Hepatocyte (in vitro differentiated cells): ENCODE measurements around the gene ATXN7L1. TPM values are rescaled to one million over a fixed set of nuclear protein-coding genes. Genes with fewer than 3 reads are reported as not detected.

Source experiments
- DNase-seq: peaks from one replicate; pipeline ENCODE4 v3.0.0-alpha.2; 2016; ENCODE audit warnings: low spot score
- H2AFZ ChIP-seq: fragments of 200-600 bp; sonication (generic); 2 replicates; pipeline ENCODE4 v1.6.0; 2016; ENCODE audit warnings: antibody characterized with exemption, mild to moderate bottlenecking
- H3K27ac ChIP-seq: fragments of 200-600 bp; sonication (generic); 2 replicates; pipeline ENCODE4 v1.5.1; 2016; ENCODE audit warnings: mild to moderate bottlenecking
- H3K27me3 ChIP-seq: fragments of 200-600 bp; sonication (generic); 2 replicates; pipeline ENCODE4 v1.6.1; 2016
- H3K36me3 ChIP-seq: fragments of 200-600 bp; sonication (generic); replicated peaks from 2 replicates; pipeline ENCODE4 v1.5.1; 2016; ENCODE audit warnings: low read depth; ENCODE audit not compliant: insufficient read depth
- H3K4me1 ChIP-seq: fragments of 200-600 bp; sonication (generic); 2 replicates; pipeline ENCODE4 v1.5.1; 2016; ENCODE audit warnings: mild to moderate bottlenecking, moderate library complexity; ENCODE audit not compliant: insufficient read depth
- H3K4me2 ChIP-seq: fragments of 200-600 bp; sonication (generic); 2 replicates; pipeline ENCODE4 v1.6.0; 2016
- H3K4me3 ChIP-seq: fragments of 200-600 bp; sonication (generic); 2 replicates; pipeline ENCODE4 v1.5.1; 2016; ENCODE audit warnings: mild to moderate bottlenecking
- H3K79me2 ChIP-seq: fragments of 200-600 bp; sonication (generic); 2 replicates; pipeline ENCODE4 v1.6.0; 2017; ENCODE audit warnings: mild to moderate bottlenecking
- H3K9me2 ChIP-seq: fragments of 200-600 bp; sonication (generic); replicated peaks from 2 replicates; pipeline ENCODE4 v1.6.0; 2017; ENCODE audit warnings: mild to moderate bottlenecking; ENCODE audit not compliant: insufficient read depth
- H3K9me3 ChIP-seq: fragments of 200-600 bp; sonication (generic); 2 replicates; pipeline ENCODE4 v1.5.1; 2016; ENCODE audit warnings: low read depth, mild to moderate bottlenecking
- H4K20me1 ChIP-seq: fragments of 200-600 bp; sonication (generic); 2 replicates; pipeline ENCODE4 v1.6.0; 2016; ENCODE audit warnings: mild to moderate bottlenecking; ENCODE audit not compliant: insufficient read depth, poor library complexity, severe bottlenecking
- CTCF ChIP-seq: fragments of 200-600 bp; sonication (generic); IDR thresholded peaks from 2 replicates; pipeline ENCODE4 v1.5.1; 2016; ENCODE audit warnings: antibody characterized with exemption, mild to moderate bottlenecking; ENCODE audit not compliant: poor library complexity
- EZH2 ChIP-seq: fragments of 200-600 bp; sonication (generic); IDR thresholded peaks from 2 replicates; pipeline ENCODE4 v1.6.1; 2016; ENCODE audit warnings: antibody characterized with exemption, mild to moderate bottlenecking, borderline replicate concordance
- EZH2phosphoT487 ChIP-seq: fragments of 200-600 bp; sonication (generic); IDR thresholded peaks from one replicate; pipeline ENCODE4 v1.6.1; 2018; ENCODE audit warnings: antibody characterized with exemption, mild to moderate bottlenecking, low read depth, moderate library complexity; ENCODE audit not compliant: unreplicated experiment, severe bottlenecking
- WGBS: methylation state at CpG from one replicate; pipeline ENCODE4 v1.1.6; 2016; ENCODE audit warnings: low lambda C conversion rate; ENCODE audit errors: missing lambda C conversion rate; 5-methylcytosine and 5-hydroxymethylcytosine counted together
- polyA plus RNA-seq: library from polyadenylated mRNA; unstranded; fragments of >200 nt; fragmentation: Nextera tagmentation; extraction: Ambion mirVana; gene quantifications from 2 replicates; pipeline ENCODE4 v1.2.1, GENCODE V29; 2016
- total RNA-seq: library from RNA; depleted of rRNA; stranded (reverse); fragments of >200 nt; gene quantifications from 2 replicates; pipeline ENCODE4 v1.2.3, GENCODE V29; 2014

Gene ATXN7L1
- total and polyA plus RNA-seq, 2 experiments from 2014 or later: 8.9 to 9.3 TPM

- TF ChIP-seq EZH2phosphoT487 (no peak), EZH2 (no peak), CTCF (no peak)
- Histone ChIP-seq H4K20me1 (no peaks in the 10 kb centered on the region), H3K9me2 (no peaks in the 10 kb centered on the region), H3K27ac (no peak overlapping the region), H3K79me2 (no peaks in the 10 kb centered on the region), H3K4me2 (no peak overlapping the region), H2AFZ (no peak overlapping the region), H3K36me3 (no peaks in the 10 kb centered on the region), H3K4me3 (no peak overlapping the region), H3K27me3 (no peaks in the 10 kb centered on the region), H3K4me1 (no peaks in the 10 kb centered on the region), H3K9me3 (no peaks in the 10 kb centered on the region)
- no peak for DNase-seq
- WGBS: 98% methylated on average over 3 of the region's 3 CpGs
Observed at GRCh38 chr7:105751054-105751453, 125.3 kb downstream of the ATXN7L1 start.

GRCh38 chr7:105748701-105749100, 127.7 kb downstream of the ATXN7L1 start:
- Histone ChIP-seq H3K4me2 (no peak overlapping the region), H2AFZ (no peak overlapping the region), H3K4me3 (no peak overlapping the region), H3K9me3 (no peaks in the 10 kb centered on the region), H4K20me1 (no peaks in the 10 kb centered on the region), H3K27ac (no peak overlapping the region), H3K9me2 (no peaks in the 10 kb centered on the region), H3K36me3 (no peaks in the 10 kb centered on the region), H3K79me2 (no peaks in the 10 kb centered on the region), H3K4me1 (no peaks in the 10 kb centered on the region), H3K27me3 (no peaks in the 10 kb centered on the region)
- TF ChIP-seq CTCF (no peak), EZH2 (no peak), EZH2phosphoT487 (no peak)
- no peak for DNase-seq
- 50% methylated on average over 4 of the region's 4 CpGs for WGBS

- H3K79me2 ChIP-seq: no peaks in the 10 kb centered on the region
- no peak overlapping the region for H3K4me3 ChIP-seq
- no peaks in the 10 kb centered on the region for H3K9me3 ChIP-seq
- no peaks in the 10 kb centered on the region for H3K9me2 ChIP-seq
- no peaks in the 10 kb centered on the region for H3K27me3 ChIP-seq
- H3K4me2 ChIP-seq: no peak overlapping the region
- H3K4me1 ChIP-seq: no peaks in the 10 kb centered on the region
- H3K27ac ChIP-seq: no peak overlapping the region
- no peaks in the 10 kb centered on the region for H3K36me3 ChIP-seq
- H4K20me1 ChIP-seq: no peaks in the 10 kb centered on the region
- no peak overlapping the region for H2AFZ ChIP-seq
- TF ChIP-seq CTCF: no peak
- no peak for TF ChIP-seq EZH2phosphoT487
- TF ChIP-seq EZH2: no peak
- WGBS: 75% methylated on average over 7 of the region's 7 CpGs
- no peak for DNase-seq
Observed at GRCh38 chr7:105745681-105746330, 130.6 kb downstream of the ATXN7L1 start.
